Vagina (tissue), 2 donors: Measurements from ENCODE around the gene MON2.

ENCODE experiments used
- POLR2A ChIP-seq, 2 donors: fragments of 450-650 bp; IDR thresholded peaks; one replicate each; pipeline ENCODE4 v1.6.1; 2017; ENCODE audit warnings: antibody characterized with exemption in 2 of 2, mild to moderate bottlenecking in 2 of 2, moderate library complexity in 2 of 2
- POLR2AphosphoS5 ChIP-seq, 2 donors: sonication (generic); formaldehyde crosslinking; IDR thresholded peaks; one replicate each; pipeline ENCODE4 v1.9.0; 2017; ENCODE audit warnings: antibody characterized with exemption in 2 of 2, mild to moderate bottlenecking in 2 of 2, low read depth in 1 of 2; ENCODE audit not compliant: insufficient read depth in 1 of 2
- TF ChIP-seq, protein P1 (sequence below), 3 experiments: fragments of 450-650 bp in 2 of 3; fragments of 200-600 bp in 1 of 3; sonication (generic) in 1 of 3; IDR thresholded peaks; one replicate each; pipeline ENCODE4 v1.5.1; 2017 to 2019; ENCODE audit warnings: antibody characterized with exemption in 3 of 3, mild to moderate bottlenecking in 2 of 3, moderate library complexity in 2 of 3

DNA sequence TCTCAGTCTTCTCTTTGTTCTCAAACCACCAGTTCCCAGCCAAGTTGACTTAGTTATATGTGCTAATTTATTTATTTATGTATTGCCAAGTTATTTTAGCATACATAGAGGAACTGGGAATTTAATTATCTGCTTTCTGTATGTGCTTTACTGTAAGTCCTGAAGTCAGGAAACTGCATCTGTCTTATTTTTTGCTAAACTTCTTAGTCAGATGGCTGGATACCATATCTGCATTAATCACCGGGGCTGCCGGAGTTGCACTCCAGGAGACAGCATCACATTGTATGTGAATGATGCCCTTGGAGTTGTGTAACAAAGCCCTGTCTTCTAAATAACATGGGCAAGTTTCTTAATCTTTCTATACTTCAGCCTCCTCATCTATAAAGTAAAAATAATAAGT is 96.2 kb downstream of the MON2 start:
- no peak for TF ChIP-seq POLR2A (IDR thresholded peaks at IDR 0.05)
- TF ChIP-seq, protein P1, sequence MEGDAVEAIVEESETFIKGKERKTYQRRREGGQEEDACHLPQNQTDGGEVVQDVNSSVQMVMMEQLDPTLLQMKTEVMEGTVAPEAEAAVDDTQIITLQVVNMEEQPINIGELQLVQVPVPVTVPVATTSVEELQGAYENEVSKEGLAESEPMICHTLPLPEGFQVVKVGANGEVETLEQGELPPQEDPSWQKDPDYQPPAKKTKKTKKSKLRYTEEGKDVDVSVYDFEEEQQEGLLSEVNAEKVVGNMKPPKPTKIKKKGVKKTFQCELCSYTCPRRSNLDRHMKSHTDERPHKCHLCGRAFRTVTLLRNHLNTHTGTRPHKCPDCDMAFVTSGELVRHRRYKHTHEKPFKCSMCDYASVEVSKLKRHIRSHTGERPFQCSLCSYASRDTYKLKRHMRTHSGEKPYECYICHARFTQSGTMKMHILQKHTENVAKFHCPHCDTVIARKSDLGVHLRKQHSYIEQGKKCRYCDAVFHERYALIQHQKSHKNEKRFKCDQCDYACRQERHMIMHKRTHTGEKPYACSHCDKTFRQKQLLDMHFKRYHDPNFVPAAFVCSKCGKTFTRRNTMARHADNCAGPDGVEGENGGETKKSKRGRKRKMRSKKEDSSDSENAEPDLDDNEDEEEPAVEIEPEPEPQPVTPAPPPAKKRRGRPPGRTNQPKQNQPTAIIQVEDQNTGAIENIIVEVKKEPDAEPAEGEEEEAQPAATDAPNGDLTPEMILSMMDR (IDR thresholded peaks at IDR 0.05) = no peak
- no peak for TF ChIP-seq POLR2AphosphoS5 (IDR thresholded peaks at IDR 0.05; ENCODE audit: insufficient read depth in 1 of 2, low read depth in 1 of 2)
